IMR-90 (cell line): ENCODE results near the gene ARRDC3. TPM values are rescaled to one million over a fixed set of nuclear protein-coding genes. Genes with fewer than 3 reads are reported as not detected.

Source experiments
- ATAC-seq: fragments of 200-7000 bp; cut with Tn5 transposase; 2 replicates; pipeline ENCODE4 v1.9.1; 2020; ENCODE audit warnings: low read depth, mild to moderate bottlenecking, moderate library complexity
- BruUV-seq: library from RNA; stranded (reverse); fragments of 400-500 nt; replicated peaks from 2 replicates; lab custom pipeline; 2021; lab: Mats Ljungman, UMichigan
- CTCF ChIA-PET: fragments of 300-600 bp; formaldehyde crosslinking; extraction: SDS; loops from one replicate; lab custom pipeline; 2021; ENCODE audit warnings: antibody characterized with exemption; lab: Yijun Ruan, JAX
- POLR2A ChIA-PET: fragments of 300-600 bp; sonication (Branson Sonifier 250); formaldehyde crosslinking; loops from one replicate; lab custom pipeline; 2022; ENCODE audit warnings: antibody characterized with exemption; ENCODE audit not compliant: unreplicated experiment; lab: Charles Lee
- DNase-seq: peaks from one replicate; pipeline ENCODE4 v3.0.0; 2013
- H2AFZ ChIP-seq: replicated peaks from 2 replicates; pipeline ENCODE3; 2013; ENCODE audit warnings: low read length, mild to moderate bottlenecking; ENCODE audit not compliant: poor library complexity
- H2AK5ac ChIP-seq: 2 replicates; pipeline ENCODE4 v1.6.1; 2013; ENCODE audit warnings: low read depth, low read length, inconsistent platforms
- H2AK9ac ChIP-seq: replicated peaks from 2 replicates; pipeline ENCODE3; 2013; ENCODE audit warnings: mild to moderate bottlenecking, low read depth, low read length, moderate library complexity; ENCODE audit not compliant: poor library complexity
- H2BK120ac ChIP-seq: 2 replicates; pipeline ENCODE4 v1.6.1; 2013; ENCODE audit warnings: low read depth, low read length, inconsistent platforms
- H2BK15ac ChIP-seq: 3 replicates; pipeline ENCODE4 v1.6.1; 2013; ENCODE audit warnings: low read depth, low read length, inconsistent platforms
- H2BK20ac ChIP-seq: 2 replicates; pipeline ENCODE4 v1.6.1; 2013; ENCODE audit warnings: low read depth, mild to moderate bottlenecking, inconsistent platforms, low read length, moderate library complexity
- H2BK5ac ChIP-seq: 2 replicates; pipeline ENCODE4 v1.6.1; 2013; ENCODE audit warnings: mild to moderate bottlenecking, low read depth, low read length, inconsistent platforms; ENCODE audit not compliant: poor library complexity, severe bottlenecking
- H3K14ac ChIP-seq: replicated peaks from 2 replicates; pipeline ENCODE4 v1.6.1; 2013; ENCODE audit warnings: low read depth, low read length, inconsistent platforms
- H3K18ac ChIP-seq: 2 replicates; pipeline ENCODE4 v1.6.1; 2013; ENCODE audit warnings: low read depth, low read length, control low read depth
- H3K23ac ChIP-seq: 2 replicates; pipeline ENCODE4 v1.6.1; 2013; ENCODE audit warnings: low read depth, low read length, inconsistent platforms
- H3K27ac ChIP-seq: 2 replicates; pipeline ENCODE4 v1.5.1; 2013; ENCODE audit warnings: mild to moderate bottlenecking, control low read depth, low read length; ENCODE audit not compliant: insufficient read depth
- H3K27me3 ChIP-seq: 2 replicates; pipeline ENCODE4 v1.6.1; 2013; ENCODE audit warnings: low read length; ENCODE audit not compliant: control insufficient read depth, insufficient read depth
- H3K36me3 ChIP-seq: 2 replicates; pipeline ENCODE4 v1.6.1; 2013; ENCODE audit warnings: low read length, mixed read lengths; ENCODE audit not compliant: control insufficient read depth, insufficient read depth
- H3K4ac ChIP-seq: 2 replicates; pipeline ENCODE4 v1.6.1; 2013; ENCODE audit warnings: low read depth, low read length, inconsistent platforms
- H3K4me1 ChIP-seq: 2 replicates; pipeline ENCODE4 v1.6.1; 2013; ENCODE audit warnings: low read length, mixed read lengths; ENCODE audit not compliant: control insufficient read depth, insufficient read depth
- H3K4me2 ChIP-seq: 2 replicates; pipeline ENCODE4 v1.6.1; 2013; ENCODE audit warnings: low read depth, mild to moderate bottlenecking, control low read depth, low read length, moderate library complexity
- H3K4me3 ChIP-seq: 2 replicates; pipeline ENCODE4 v1.5.1; 2013; ENCODE audit warnings: low read depth, mild to moderate bottlenecking, control low read depth, low read length, moderate library complexity; ENCODE audit not compliant: insufficient read depth
- H3K56ac ChIP-seq: 2 replicates; pipeline ENCODE4 v1.6.1; 2013; ENCODE audit warnings: low read length, inconsistent platforms; ENCODE audit not compliant: insufficient read depth; ENCODE audit errors: extremely low read depth
- H3K79me1 ChIP-seq, 2 experiments: 2 replicates each; pipeline ENCODE4 v1.6.1; 2013; ENCODE audit warnings: low read length in 2 of 2, inconsistent platforms in 1 of 2, low read depth in 1 of 2
- H3K9ac ChIP-seq: 2 replicates; pipeline ENCODE4 v1.6.1; 2013; ENCODE audit warnings: low read depth, low read length, control low read depth
- H3K9me1 ChIP-seq: 2 replicates; pipeline ENCODE4 v1.6.1; 2013; ENCODE audit warnings: low read length, inconsistent platforms; ENCODE audit not compliant: insufficient read depth
- H3K9me3 ChIP-seq: 2 replicates; pipeline ENCODE4 v1.6.1; 2013; ENCODE audit warnings: low read length; ENCODE audit not compliant: control insufficient read depth, insufficient read depth
- H4K20me1 ChIP-seq: 2 replicates; pipeline ENCODE4 v1.6.1; 2013; ENCODE audit warnings: low read length, inconsistent platforms; ENCODE audit not compliant: insufficient read depth
- H4K5ac ChIP-seq: 2 replicates; pipeline ENCODE4 v1.6.1; 2013; ENCODE audit warnings: mild to moderate bottlenecking, low read depth, low read length, control low read depth
- H4K8ac ChIP-seq, 2 experiments: 2 replicates each; pipeline ENCODE4 v1.6.1; 2013; ENCODE audit warnings: low read depth in 2 of 2, low read length in 2 of 2, control low read depth in 1 of 2, inconsistent platforms in 1 of 2
- H4K91ac ChIP-seq: 2 replicates; pipeline ENCODE4 v1.6.1; 2013; ENCODE audit warnings: low read depth, low read length, inconsistent platforms; ENCODE audit not compliant: insufficient read depth
- POLR2A ChIP-seq: IDR thresholded peaks from 2 replicates; pipeline ENCODE4 v1.6.1; 2012; ENCODE audit warnings: mild to moderate bottlenecking, low read depth, low read length
- WGBS, 2 experiments: methylation state at CpG; one replicate each; pipeline versions ENCODE4 v1.1.5 to v1.1.7; 2013; ENCODE audit warnings: missing lambda C conversion rate in 2 of 2; ENCODE audit not compliant: insufficient read length in 1 of 2; ENCODE audit errors: extremely low coverage in 2 of 2; 5-methylcytosine and 5-hydroxymethylcytosine counted together
- dilution Hi-C: fragments of 300-500 bp; cut with HindIII; formaldehyde crosslinking; loops from one replicate; pipeline ENCODE4 v1.14.3; 2018; ENCODE audit warnings: low sequenced_read_pairs; ENCODE audit not compliant: unreplicated experiment
- in situ Hi-C: fragments of 300-500 bp; cut with MboI; formaldehyde crosslinking; loops from 3 replicates; pipeline ENCODE4 v1.14.3; 2019; ENCODE audit warnings: low sequenced_read_pairs, inconsistent platforms, mixed read lengths
- intact Hi-C: fragments of 100-400 bp; cut with micrococcal nuclease; formaldehyde crosslinking; loops from 2 replicates; pipeline ENCODE4 v1.10.0; 2022
- polyA plus RNA-seq, 3 experiments: library from polyadenylated mRNA; depleted of rRNA; stranded (reverse); fragments of >200 nt; gene quantifications; 2 replicates each; pipeline ENCODE4 v1.2.3, GENCODE V29; 2012; ENCODE audit warnings: low replicate concordance in 1 of 3
- total RNA-seq: library from RNA; depleted of rRNA; stranded (reverse); fragments of >200 nt; gene quantifications from 2 replicates; pipeline ENCODE4 v1.2.3, GENCODE V29; 2012

ARRDC3 gene
- total and polyA plus RNA-seq, 2 of the 4 experiments (the other 2 are of a cell fraction) = 19.3 to 86.7 TPM

GRCh38 chr5:91417219-91417618, 34.1 kb upstream of the ARRDC3 start:
- BruUV-seq = no TSS peak
- Histone ChIP-seq H3K4me2 (peak overlapping the region; percentile 60), H2BK120ac (no peak overlapping the region), H4K5ac (no peak overlapping the region), H2BK5ac (no peak overlapping the region), H3K27me3 (no peaks in the 10 kb centered on the region), H3K14ac (no peak overlapping the region), H3K9ac (no peak overlapping the region), H2BK15ac (no peak overlapping the region), H4K91ac (no peak overlapping the region), H3K36me3 (no peaks in the 10 kb centered on the region), H2BK20ac (no peak overlapping the region), H4K20me1 (no peaks in the 10 kb centered on the region), H3K23ac (no peak overlapping the region), H3K18ac (peak overlapping the region; percentile 8; the same call in 1 of the 2 replicates), H3K27ac (peak overlapping the region; percentile 60; the same call in 1 of the 2 replicates), H2AFZ (no peak overlapping the region), H3K9me1 (no peaks in the 10 kb centered on the region), H3K4ac (no peak overlapping the region), H3K56ac (no peak overlapping the region), H3K4me3 (no peak overlapping the region), H2AK5ac (no peak overlapping the region), H3K79me1 (no peaks in the 10 kb centered on the region), H2AK9ac (no peak overlapping the region), H3K4me1 (no peaks in the 10 kb centered on the region), H4K8ac (no peak overlapping the region), H3K9me3 (no peaks in the 10 kb centered on the region)
- dilution Hi-C loops = loop anchor here (25.0 kb wide), 1 partner anchor 555 kb away; no protein-coding TSS in a partner anchor
- ChIA-PET CTCF (interaction anchor here (0.6 to 4.7 kb wide), 6 partner anchors 9 to 614 kb away, joined by 3 to 25 read pairs (median 5); partner anchors contain the start of gene ARRDC3), POLR2A (interaction anchor here (0.5 to 0.7 kb wide), 2 partner anchors 156 to 412 kb away, joined by 4 to 6 read pairs; no protein-coding TSS in a partner anchor)
- TF ChIP-seq POLR2A = no peak
- no CpG with 5 or more reads among the region's 3 CpGs for WGBS, 2 experiments
- peak; percentile 70 for ATAC-seq
- intact Hi-C loops = loop anchor here (5.0 kb wide), 1 partner anchor 35 kb away; the partner anchor contains the start of gene ARRDC3
- in situ Hi-C loops = loop anchor here (5.0 kb wide), 1 partner anchor 550 kb away; no protein-coding TSS in a partner anchor
- peak; percentile 62 for DNase-seq
